Measurements from ENCODE around the gene WAPL.
"Not testable (repeated sequence)": the region's sequence is repeated elsewhere in the genome, so short reads cannot be mapped to it uniquely, and the experiment has no call there.

- not testable (repeated sequence) for TF ChIP-seq CTCF (optimal IDR thresholded peaks at IDR 0.05 in 1 of 3, IDR thresholded peaks at IDR 0.05 in 1 of 3, conservative IDR thresholded peaks at IDR 0.05 in 1 of 3; ENCODE audit: extremely low read depth in 1 of 3, insufficient read depth in 2 of 3, low read length in 3 of 3); EZH2 (IDR thresholded peaks at IDR 0.05; ENCODE audit: low read length)
Measured at GRCh38 chr10:86563338-86563737, 41.7 kb upstream of the WAPL start.

All from keratinocyte (primary cell).